NCI-H1092 (cell line): ENCODE measurements around the gene RBBP5.
A peak's percentile ranks its signal among the peaks of the same experiment; 100 is the strongest.
"Not testable (repeated sequence)": the region's sequence is repeated elsewhere in the genome, so short reads cannot be mapped to it uniquely, and the experiment has no call there.

Source experiments
- DNase-seq: peaks from one replicate; lab custom pipeline; 2025; lab: John Stamatoyannopoulos, UW

RBBP5 gene, protein sequence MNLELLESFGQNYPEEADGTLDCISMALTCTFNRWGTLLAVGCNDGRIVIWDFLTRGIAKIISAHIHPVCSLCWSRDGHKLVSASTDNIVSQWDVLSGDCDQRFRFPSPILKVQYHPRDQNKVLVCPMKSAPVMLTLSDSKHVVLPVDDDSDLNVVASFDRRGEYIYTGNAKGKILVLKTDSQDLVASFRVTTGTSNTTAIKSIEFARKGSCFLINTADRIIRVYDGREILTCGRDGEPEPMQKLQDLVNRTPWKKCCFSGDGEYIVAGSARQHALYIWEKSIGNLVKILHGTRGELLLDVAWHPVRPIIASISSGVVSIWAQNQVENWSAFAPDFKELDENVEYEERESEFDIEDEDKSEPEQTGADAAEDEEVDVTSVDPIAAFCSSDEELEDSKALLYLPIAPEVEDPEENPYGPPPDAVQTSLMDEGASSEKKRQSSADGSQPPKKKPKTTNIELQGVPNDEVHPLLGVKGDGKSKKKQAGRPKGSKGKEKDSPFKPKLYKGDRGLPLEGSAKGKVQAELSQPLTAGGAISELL

DNA sequence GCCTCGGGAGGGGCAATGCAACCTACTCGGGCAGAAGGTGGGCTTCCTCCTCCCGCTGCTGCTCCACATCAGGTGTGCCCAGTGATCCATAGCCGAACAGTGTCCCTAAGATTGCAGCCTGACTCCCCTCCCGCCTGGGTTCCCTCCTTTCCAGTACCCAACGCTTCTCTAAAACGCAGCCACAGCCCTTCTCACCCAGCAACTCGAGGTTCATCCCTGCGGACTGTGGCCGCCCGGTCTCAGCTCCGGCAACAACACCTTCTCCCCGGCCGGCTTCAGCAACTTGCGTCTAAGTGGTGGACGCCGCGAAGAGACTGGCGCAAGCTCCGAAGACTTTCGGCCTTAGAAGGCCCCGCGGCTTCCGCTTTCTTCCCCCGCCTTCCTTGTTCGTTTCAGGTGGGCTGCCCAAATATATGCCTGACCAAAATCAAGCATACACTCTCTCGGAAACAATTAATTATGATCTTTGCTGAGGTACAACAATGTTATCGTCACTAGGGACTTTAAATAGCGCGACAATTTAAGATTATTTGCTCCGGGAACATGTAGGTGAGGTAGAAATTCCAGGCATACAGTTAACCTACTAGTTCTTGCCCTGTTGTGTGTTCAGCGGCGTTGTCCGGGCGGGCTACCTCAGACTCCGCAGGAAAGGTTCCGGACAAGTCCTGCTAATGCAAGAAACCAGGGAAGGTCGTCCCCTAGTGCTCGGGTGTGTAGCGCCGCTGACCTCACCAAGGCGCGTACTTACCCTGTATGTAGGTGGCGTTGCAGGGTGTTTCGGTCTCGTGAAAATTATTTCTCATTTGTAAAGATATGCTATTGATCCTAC lies at the start of gene RBBP5:
TSS of gene RBBP5 (minus strand) at position 319 of the 829 bp plus-strand sequence. CDS start at position 214, 105 bp downstream.
- peak; percentile 97 for DNase-seq

DNA sequence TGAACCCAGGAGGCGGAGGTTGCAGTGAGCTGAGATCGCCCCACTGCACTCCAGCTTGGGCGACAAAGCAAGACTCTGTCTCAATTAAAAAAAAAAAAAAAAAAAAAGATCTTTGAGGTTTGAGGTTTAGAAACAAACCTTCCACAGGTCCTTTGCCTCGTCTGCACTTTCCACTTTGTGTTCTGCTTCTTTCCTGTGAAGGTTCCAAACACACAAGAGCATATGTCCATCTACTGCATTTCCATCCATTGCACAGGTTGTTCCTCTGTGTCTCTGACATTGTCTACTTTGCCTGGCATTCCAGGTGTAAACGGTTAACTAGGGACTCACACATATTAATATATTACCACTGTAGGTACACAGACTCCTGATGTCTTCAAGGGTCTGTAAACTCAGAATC lies 49.6 kb upstream of the RBBP5 start:
- no peak for DNase-seq

DNA sequence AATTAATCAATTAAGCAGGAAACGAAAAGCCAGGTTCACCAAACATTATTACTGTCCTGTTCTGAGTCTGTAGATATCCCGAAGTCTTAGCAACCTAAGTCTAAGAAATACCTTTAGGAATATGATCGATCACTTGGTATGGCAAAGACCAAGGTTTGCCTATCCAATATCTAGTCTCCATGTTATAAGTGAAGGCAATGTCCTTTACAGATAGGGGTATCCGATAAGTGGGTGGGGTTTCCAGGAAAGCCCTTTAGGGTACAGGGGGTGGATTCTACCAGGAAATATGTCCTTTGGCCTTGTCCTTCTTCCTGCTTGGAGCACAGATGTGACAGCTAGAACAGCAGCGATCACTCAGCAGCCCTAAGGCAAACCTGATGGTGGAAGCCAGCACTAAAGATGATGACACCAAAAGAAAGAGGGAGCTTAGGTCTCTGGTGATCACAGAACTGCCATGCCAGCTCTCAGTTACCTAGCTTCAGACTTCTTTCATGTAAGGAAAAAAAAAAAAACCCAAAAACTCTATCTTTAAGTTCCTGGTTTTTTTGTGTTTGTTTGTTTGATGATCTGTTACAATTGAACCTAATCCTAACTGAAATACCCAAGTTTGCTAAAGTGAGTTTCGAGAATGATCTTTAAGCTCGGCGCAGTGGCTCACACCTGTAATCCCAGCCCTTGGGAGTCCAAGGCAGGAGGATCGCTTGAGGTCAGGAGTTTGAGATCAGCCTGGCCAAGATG lies 48.9 kb upstream of the RBBP5 start:
- no peak for DNase-seq

DNA sequence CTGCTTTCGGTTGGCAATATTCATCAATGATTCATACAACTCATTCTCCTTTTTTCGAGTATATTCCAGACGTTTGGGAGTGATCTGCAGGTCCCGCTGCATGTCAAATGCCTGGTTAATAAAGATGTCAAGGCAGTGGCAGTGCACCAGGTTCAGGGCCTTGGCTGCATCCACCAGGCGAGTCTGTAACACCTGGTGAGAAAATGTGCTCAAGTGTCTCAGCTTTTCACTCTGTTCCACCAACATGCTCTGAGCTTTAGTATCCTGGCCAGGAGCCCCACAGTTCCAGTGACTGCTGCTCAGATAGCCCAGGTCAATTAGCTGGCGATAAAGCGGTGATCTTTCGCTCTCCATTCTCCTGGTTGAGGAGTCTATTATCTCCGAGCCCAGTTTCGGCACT lies 47.5 kb upstream of the RBBP5 start:
- no peak for DNase-seq

DNA sequence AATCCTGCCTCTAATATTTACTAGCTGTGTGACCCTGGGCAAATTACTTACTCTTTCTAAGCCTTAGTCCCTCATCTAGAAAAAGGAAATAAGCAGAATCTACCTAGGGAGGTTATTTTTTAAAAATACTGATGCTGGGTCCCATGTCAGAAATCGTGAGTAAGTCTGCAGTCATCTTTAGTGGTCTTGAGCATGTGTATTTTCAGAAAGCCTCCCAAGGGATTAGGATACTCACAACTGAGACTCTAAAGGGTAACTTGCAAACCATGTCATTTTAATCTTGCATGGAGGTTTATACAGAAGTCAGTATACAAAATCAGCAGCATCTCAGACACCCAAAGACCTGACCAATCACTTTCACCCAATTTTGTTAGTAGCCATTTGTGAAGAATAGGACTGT lies 46.5 kb upstream of the RBBP5 start:
- no peak for DNase-seq

DNA sequence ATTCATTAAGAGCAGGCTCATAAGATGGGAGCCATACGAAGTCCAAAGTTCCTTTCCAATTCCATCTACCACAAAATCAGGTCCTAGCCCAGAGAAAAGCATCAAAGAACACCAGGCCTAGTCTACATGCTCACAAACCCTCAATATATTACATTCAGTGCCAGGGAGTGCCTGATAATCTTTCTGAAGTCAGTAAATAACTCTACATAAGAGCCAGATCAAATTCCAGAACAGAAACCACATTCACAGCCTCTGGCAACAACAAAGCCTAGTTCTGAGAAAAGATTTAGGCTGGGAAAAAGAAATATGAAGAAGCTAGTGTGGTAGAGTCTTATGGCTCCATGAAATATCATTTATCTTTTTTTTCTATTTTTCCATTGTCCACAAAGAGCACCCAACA lies 40.5 kb upstream of the RBBP5 start:
- DNase-seq, result no peak

DNA sequence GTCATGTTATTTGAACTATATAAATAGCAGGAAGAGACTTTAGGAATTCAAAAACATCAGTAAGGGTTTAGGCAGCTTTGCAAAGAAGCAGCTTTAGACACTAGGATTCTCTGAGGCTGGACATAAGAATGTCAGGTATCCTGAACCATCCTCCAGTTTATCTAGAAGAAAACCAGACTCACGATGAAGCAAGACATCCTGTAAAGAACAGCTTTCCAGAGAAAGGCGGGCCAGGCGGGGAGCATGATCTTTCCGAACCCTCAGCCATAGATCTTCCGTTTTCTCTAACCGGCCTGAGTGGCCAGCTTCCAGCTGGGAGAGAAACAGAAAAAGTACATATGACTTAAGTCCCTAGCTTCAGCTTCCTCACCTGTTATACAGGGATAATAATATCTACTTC lies 39.3 kb upstream of the RBBP5 start:
- no peak for DNase-seq

DNA sequence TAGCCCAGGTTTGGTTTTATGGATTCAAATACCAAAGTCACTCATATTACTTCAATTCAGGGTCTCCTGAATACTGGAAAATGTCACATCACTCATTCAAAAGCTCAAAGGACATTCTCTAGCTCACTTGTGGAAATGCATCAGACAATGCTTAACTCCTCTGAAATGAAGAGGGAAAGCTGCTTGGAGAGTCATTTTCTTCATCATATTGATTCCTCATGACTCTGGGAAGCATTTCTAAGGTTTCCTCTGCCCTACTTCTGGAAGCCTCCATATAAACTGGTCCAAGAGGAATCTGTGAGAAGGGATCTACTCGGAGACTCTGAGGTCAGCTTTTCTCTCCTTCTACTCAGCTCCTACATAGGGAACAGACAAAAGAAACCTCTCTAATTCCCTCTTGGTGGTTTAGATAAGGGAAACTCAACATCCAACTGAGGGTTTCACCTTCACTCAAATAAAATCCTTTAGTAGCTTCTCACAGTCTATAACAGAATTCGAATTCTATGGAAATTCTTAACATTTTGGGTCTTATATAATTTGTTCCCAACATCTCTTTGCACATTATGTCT lies 36.4 kb upstream of the RBBP5 start:
- no peak for DNase-seq

DNA sequence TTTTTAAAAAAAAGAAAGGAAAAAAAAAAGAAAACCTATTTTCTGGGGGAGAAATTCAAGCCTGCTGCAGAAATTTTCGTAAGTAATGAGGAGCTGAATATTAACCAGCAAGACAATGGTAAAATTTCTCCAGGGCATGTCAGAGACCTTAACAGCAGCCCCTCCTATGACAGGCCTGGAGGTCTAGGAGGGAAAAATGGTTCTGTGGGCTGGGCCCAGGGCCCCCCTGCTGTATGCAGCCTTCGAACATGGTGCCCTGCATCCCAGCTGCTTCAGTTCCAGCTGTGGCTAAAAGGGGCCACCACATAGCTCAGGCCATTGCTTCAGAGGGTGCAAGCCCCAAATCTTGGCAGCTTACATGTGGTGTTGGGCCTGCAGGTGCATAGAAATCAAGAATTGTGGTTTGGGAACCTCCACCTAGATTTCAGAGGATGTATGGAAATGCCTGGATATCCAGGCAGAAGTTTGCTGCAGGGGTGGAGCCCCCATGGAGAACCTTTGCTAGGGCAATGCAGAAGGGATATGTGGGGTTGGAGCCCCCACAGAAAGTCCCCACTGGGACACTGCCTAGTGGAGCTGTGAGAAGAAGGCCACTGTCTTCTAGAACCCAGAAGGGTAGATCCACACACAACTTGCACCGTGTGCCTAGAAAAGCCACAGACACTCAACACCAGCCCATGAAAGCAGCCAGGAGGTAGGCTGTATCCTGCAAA lies 34.0 kb upstream of the RBBP5 start:
- DNase-seq, result not testable (repeated sequence)

DNA sequence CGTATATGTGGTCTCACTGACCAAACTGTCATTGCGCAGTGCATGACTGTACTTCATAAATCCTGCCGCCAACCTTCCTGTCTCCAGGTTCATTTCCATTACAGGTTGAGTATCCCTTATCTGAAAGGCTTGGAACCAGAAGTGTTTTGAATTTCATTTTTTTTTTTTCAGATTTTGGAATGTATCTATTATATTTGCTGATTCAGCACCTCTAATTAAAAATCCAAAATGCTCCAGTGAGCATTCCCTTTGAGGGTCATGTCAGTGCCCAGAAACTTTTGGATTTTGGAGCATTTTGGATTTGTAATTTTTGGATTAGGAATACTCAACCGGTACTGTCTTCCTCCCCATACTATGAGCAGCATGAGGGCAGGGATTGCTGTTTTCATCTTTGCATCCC lies 30.7 kb upstream of the RBBP5 start:
- no peak for DNase-seq

DNA sequence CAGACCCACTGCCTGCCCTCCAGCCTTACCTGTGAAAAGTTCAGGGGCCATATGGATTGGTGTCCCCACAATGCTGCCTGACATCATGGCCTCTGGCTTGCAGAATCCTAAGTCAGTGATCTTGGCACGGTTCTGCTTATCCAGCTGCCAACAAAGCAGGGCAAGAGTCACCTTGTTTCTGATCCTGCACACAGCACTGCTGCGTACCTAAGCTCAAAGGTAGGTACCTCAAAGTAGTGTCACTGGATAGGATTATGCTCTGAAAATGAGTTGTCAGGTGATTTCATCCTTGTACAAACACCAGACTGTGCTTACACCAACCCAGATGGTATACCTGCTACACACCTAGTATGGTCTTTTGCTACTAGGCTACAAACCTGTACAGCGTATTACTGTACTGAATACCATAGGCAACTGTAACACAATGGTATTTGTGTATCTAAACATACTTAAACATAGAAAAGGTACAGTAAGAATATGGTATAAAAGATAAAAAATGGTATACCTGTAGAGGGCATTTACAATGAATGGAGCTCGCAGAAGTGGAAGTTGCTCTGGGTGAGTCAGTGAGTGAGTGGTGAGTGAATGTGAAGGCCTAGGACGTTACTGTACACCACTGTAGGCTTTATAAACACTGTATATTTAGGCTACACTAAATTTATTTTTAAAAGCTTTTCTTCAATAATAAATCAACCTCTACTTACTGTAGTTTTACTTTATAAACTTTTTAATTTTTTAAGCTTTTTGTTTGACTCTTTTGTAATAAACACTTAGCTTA lies 29.1 kb upstream of the RBBP5 start:
- DNase-seq, result no peak

DNA sequence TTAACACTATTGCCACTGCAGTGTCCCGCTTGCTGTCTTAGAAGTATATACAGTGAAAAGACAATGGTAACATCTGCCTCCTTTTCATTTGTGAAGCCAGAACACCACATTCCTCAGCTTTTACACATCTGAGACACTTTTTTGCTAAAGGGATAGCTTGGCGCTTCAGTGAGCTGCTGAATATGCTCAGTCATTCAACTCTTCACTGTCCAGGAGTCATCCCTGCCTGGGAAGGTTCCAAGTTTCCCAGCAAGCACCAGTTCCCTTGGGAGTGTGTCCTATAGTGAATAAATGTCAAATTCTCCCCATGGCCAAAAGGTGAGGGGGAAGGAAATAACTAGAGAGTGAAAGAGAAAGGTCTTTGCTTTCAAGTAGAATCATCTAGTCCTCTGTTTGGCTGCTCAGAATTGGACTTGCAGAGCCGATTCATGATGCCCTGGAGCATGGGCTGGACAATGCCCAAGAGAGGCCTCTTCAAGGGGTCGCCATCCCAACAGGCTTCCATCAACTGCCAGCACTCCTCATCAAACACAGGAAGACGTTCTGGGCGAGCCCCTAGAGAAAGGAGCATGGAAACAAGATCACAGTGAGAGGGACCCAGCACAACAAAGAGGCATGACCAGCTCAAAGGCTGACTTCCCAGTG lies 25.5 kb upstream of the RBBP5 start:
- DNase-seq, result no peak

DNA sequence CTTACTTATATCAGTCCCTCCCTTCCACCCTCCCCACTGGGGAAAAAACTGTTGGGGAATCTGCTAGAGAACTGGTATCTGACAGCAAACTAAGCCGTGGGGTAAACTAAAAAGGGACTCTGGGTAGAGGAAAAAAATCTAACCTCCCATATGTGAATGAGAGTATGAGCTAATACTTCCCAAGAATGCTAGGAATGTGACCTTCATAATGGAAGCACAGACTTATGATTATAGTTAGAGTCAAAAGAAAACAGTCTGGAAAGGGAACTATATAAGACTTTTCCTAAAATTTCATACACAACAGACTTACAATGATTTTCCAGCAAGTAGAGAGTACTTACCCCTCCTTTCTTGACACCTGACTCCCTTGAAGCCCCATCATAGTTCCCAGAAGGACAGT lies 23.0 kb upstream of the RBBP5 start:
- DNase-seq, result no peak

DNA sequence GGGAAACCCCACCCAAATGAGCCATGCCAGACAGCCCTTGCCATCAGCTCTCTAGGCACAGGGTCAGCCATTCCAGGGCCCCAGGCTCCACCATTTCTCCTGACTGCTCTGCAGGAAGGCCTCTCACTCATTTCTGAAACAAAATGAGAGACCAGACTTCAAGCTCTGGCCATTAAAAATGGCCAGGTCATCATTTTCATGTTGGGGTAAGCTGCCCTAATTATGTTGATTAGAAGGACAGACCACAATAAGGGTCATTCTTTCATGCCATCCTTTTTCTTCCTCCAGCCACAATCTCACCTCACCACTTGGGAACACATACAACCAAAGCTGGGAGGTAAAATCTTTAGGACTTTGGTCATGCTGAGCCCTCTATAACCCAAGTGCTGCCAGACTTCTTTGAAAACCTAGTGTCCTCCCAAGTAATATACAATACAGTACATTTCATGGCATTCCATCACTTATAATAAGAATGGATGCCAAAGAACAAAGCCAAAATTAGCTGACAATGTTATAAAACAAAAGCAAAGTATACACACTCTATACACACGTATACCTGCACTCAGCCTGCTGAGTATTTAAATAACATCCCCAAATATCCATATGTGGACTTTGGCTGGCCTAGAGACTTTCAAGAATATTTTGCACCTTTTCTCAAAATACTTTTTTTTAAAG lies 22.4 kb upstream of the RBBP5 start:
- no peak for DNase-seq

DNA sequence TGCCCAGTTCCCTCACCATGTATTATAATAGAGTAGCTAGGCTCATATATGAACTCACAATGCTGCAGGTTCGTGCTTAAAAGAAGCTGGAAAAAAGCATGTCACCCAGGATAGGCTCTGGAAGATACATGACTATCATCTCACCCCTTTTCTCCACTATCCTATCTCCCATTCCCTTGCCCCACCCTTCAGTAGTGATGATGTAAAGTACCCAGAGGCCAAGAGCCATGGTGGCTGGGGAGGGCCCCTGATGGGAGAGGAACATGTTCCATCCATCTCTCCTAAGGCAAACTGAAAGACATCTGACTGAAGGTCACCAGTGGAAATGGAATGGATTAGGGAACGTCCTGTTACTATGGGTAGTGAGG lies 20.3 kb upstream of the RBBP5 start:
- DNase-seq, result no peak

DNA sequence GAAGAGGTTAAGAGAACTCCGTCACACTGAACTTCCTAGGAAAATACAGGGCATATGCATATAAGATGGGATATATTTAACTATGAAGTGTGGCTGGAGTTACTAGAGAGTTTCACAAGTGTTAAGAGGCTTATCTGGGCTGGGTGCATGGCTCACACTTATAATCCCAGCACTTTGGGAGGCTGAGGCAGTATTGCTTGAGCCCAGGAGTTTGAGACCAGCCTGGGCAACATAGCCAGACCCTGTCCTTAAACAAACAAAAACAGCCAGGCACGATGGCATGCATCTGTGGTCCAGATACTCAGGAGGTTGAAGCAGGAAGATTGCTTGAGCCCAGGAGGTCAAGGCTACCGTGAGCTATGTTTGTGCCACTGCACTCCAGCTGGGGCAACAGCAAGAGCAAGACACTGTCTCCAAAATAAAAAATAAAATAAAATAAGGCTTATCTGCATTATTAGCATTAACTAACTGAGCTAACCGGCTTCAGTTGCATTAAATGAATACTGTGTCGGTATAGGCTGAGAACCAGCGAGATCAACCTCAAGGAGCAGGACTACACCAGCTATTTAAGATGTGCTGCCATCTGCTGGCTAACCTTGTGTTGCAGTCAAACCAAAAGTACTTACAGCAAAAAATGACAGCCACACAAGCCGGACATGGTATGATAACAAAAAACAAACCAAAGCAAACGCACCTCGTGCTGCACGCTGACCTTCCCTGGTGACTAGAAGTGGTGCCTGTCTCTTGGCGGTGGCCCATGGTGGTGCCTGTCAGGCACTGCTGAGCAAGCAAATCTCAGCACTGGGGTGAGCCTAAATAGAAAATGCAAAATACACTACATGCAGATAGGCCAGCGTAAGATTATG lies 19.7 kb upstream of the RBBP5 start:
- peak; percentile 67 for DNase-seq

DNA sequence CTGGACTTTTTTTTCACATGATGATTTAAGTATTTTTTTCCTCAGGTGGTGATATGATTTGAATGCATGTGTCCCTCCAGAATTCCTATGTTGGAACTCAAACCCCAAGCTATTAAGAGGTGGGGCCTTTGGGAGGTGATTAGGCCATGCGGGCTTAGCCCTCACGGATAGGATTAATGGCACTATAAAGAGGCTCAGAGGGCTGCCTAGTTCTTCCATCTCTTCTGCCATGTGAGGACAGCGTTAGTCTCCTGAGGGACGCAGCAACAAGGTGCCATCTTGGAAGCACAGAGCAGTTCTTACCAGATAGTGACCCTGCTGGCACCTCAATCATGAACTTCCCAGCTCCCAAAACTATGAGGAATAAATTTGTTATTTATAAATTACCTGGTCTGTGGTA lies 18.3 kb upstream of the RBBP5 start:
- no peak for DNase-seq

DNA sequence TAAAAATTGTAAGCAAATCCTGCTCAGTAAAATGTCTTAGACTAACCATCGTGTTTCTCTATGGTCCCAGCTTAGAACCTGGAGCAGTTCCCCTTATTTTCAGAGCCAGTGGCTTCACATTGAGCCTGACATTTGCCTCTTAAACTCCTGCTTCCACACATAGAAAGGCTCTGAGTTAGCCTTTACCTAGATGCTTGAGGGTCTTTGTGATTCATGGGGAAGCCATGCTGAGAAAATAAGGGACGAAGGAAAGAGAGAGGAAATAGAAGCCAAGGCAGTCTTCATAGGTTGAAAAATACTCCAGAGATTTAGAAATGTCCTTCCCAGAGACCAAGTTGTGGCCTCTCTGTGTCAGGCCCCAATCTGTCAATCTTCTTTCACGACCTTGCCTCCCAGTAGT lies 16.1 kb upstream of the RBBP5 start:
- no peak for DNase-seq

DNA sequence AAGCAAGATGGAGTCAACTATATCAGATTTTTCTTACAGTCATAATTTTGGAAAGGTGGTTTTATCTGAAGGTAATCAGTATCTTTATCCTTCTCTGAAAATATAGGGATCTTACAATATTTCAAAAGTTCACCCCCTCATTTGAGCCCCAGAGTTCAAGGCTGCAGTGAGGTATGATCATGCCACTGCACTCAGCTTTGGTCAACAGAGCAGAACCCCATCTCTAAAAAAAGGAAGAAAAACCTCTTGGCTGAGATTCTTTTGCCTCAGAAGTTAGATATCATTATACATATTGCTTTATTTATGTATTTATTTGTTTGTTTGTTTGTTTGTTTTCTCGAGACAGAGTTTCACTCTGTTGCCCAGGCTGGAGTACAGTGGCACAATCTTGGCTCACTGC lies 11.5 kb upstream of the RBBP5 start:
- no peak for DNase-seq
